SK-N-SH treated with all-trans-retinoic acid at 6 μM for 48 hours (cell line): ENCODE results near the gene UCKL1.

Experiments
- CREB5 ChIP-seq: fragments of 250-450 bp; sonication (Bioruptor Pico); IDR thresholded peaks from 2 replicates; pipeline ENCODE4 v1.5.1; 2020; ENCODE audit warnings: low read depth, mild to moderate bottlenecking, moderate library complexity
- CSDC2 ChIP-seq: fragments of 250-450 bp; sonication (Bioruptor Pico); IDR thresholded peaks from 2 replicates; pipeline ENCODE4 v1.5.0; 2020; ENCODE audit warnings: mild to moderate bottlenecking, moderate library complexity
- GLIS3 ChIP-seq: fragments of 250-450 bp; sonication (Bioruptor Pico); IDR thresholded peaks from 2 replicates; pipeline ENCODE4 v1.5.0; 2020; ENCODE audit warnings: mild to moderate bottlenecking, moderate library complexity
- PATZ1 ChIP-seq: fragments of 250-450 bp; sonication (Bioruptor Pico); IDR thresholded peaks from 2 replicates; pipeline ENCODE4 v1.8.0; 2020; ENCODE audit warnings: mild to moderate bottlenecking, moderate library complexity, borderline replicate concordance
- PPARA ChIP-seq: fragments of 250-450 bp; sonication (Bioruptor Pico); IDR thresholded peaks from 2 replicates; pipeline ENCODE4 v1.5.0; 2020; ENCODE audit warnings: mild to moderate bottlenecking, borderline replicate concordance
- RARB ChIP-seq: fragments of 250-450 bp; sonication (Bioruptor Pico); IDR thresholded peaks from 2 replicates; pipeline ENCODE4 v1.8.0; 2021; ENCODE audit warnings: mild to moderate bottlenecking, moderate library complexity
- SNAI2 ChIP-seq: fragments of 250-450 bp; sonication (Bioruptor Pico); IDR thresholded peaks from 2 replicates; pipeline ENCODE4 v1.5.0; 2020; ENCODE audit warnings: mild to moderate bottlenecking, moderate library complexity
- TSHZ2 ChIP-seq: fragments of 250-450 bp; sonication (Bioruptor Pico); IDR thresholded peaks from 2 replicates; pipeline ENCODE4 v1.5.0; 2020; ENCODE audit warnings: mild to moderate bottlenecking, moderate library complexity
- ZC3H10 ChIP-seq: fragments of 250-450 bp; sonication (Bioruptor Pico); IDR thresholded peaks from 2 replicates; pipeline ENCODE4 v1.5.1; 2021; ENCODE audit warnings: mild to moderate bottlenecking, moderate library complexity
- ZFP3 ChIP-seq: fragments of 250-450 bp; sonication (Bioruptor Pico); IDR thresholded peaks from 2 replicates; pipeline ENCODE4 v1.5.0; 2020; ENCODE audit warnings: mild to moderate bottlenecking, moderate library complexity
- ZFP30 ChIP-seq: fragments of 450-650 bp; formaldehyde crosslinking; IDR thresholded peaks from 2 replicates; pipeline ENCODE4 v1.5.0; 2022; ENCODE audit warnings: mild to moderate bottlenecking, moderate library complexity
- ZNF70 ChIP-seq: fragments of 450-650 bp; formaldehyde crosslinking; IDR thresholded peaks from 2 replicates; pipeline ENCODE4 v1.5.0; 2020; ENCODE audit warnings: mild to moderate bottlenecking, moderate library complexity

- TF ChIP-seq TSHZ2 (no peak), CSDC2 (CRISPR knock-in tag) (no peak), RARB (CRISPR knock-in tag) (no peak), GLIS3 (CRISPR knock-in tag) (no peak), PATZ1 (CRISPR knock-in tag) (no peak), ZNF70 (no peak), ZFP3 (CRISPR knock-in tag) (no peak), CREB5 (no peak), ZC3H10 (CRISPR knock-in tag) (no peak), ZFP30 (no peak), PPARA (CRISPR knock-in tag) (no peak), SNAI2 (CRISPR knock-in tag) (no peak)
These were observed 42.4 kb downstream of the UCKL1 start for GRCh38 chr20:63913768-63914167.
